ENCODE results near the gene ROR1.

DNA sequence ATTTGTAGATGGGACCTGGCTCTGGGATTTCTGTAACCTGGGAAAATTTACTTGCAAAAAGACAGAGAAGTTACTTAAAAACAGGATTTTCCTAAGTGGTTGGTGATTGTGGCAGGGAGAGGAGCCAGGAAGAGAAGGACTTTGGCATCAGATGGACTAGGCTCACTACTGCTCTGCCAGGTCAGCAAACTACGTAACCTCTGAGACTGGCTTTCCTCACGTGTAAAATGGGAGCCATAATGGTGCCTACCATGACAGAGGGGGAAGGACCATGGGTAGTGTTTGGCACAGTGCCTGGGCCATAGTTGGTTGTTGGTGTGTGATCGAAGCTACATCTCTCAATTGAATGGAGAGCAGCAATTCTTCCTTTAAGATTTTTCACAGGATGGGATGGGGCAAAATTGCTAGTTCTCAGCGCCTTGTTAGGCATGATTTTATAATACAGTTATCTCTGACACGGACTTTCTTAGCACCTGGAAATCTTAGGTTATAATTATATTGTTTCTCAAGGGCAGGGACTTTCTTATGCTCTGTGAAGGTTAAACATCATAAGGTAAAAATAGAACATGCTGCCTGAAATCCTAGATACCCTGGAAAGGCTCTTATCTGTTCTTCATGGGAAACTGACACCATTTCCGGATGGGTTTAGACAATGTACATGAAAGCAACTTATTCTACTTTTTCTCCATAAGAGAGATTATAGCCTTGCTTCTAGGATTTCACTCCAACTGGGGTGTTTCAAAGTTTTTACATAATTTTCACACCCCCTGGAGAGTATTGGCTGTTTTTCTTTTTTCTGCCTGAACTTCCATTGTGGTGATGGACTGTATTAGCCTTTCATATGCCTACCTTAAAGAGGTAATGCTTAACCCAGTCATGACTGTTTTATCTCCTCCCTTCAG lies 10.9 kb downstream of the ROR1 start:
- TF ChIP-seq FOXP2 (optimal IDR thresholded peaks at IDR 0.05; ENCODE audit: borderline replicate concordance, extremely low read depth, extremely low read length, insufficient read depth): no peak
- no peak for TF ChIP-seq TAF1 (IDR thresholded peaks at IDR 0.05; ENCODE audit: borderline replicate concordance, insufficient read depth, low read length)
- no peak for TF ChIP-seq POLR2AphosphoS5 (IDR thresholded peaks at IDR 0.05; ENCODE audit: low read depth, low read length)
